ENCODE data around the gene CXADR. TPM values are rescaled to one million over a fixed set of nuclear protein-coding genes. Genes with fewer than 3 reads are reported as not detected.

The CXADR gene
- total RNA-seq, 2 donors from 2014 or later = 0.37 to 0.76 TPM

- Mint-ChIP-seq H3K36me3 (ENCODE audit: low read depth) (no peaks in the 10 kb centered on the region), H3K27ac (no peak overlapping the region), H3K9me3 (no peaks in the 10 kb centered on the region), H3K4me1 (no peaks in the 10 kb centered on the region), H3K27me3 (peaks cover 11% of the 10 kb centered on the region), H3K4me3 (no peak overlapping the region)
- ATAC-seq (replicated peaks) = no peak
Measured at GRCh38 chr21:17578162-17578561, 65.3 kb downstream of the CXADR start.

- Mint-ChIP-seq H3K9me3 (no peaks in the 10 kb centered on the region), H3K4me3 (no peak overlapping the region)
Measured at GRCh38 chr21:17578876-17579275, 66.0 kb downstream of the CXADR start.

GRCh38 chr21:17580319-17580718 lies 67.5 kb downstream of the CXADR start:
- no peaks in the 10 kb centered on the region for H3K9me3 Mint-ChIP-seq
- no peak for ATAC-seq (replicated peaks)
- no peak overlapping the region for H3K4me3 Mint-ChIP-seq

More at GRCh38 chr21:17578876-17579275, 66.0 kb downstream of the CXADR start:
- Mint-ChIP-seq H3K27me3 (peaks cover 11% of the 10 kb centered on the region), H3K4me1 (no peaks in the 10 kb centered on the region), H3K27ac (no peak overlapping the region), H3K36me3 (ENCODE audit: low read depth) (no peaks in the 10 kb centered on the region)
- no peak for ATAC-seq (replicated peaks)

GRCh38 chr21:17583898-17584297 lies 71.1 kb downstream of the CXADR start:
- no peak overlapping the region for H3K4me3 Mint-ChIP-seq
- ATAC-seq (replicated peaks) = no peak
- peaks cover 2% of the 10 kb centered on the region for H3K27me3 Mint-ChIP-seq
- H3K27ac Mint-ChIP-seq = no peak overlapping the region
- no peaks in the 10 kb centered on the region for H3K4me1 Mint-ChIP-seq
- H3K36me3 Mint-ChIP-seq (ENCODE audit: low read depth) = no peaks in the 10 kb centered on the region
- H3K9me3 Mint-ChIP-seq = no peaks in the 10 kb centered on the region

More at GRCh38 chr21:17580319-17580718, 67.5 kb downstream of the CXADR start:
- Mint-ChIP-seq H3K27ac (no peak overlapping the region), H3K27me3 (peaks cover 3% of the 10 kb centered on the region), H3K36me3 (ENCODE audit: low read depth) (no peaks in the 10 kb centered on the region), H3K4me1 (no peaks in the 10 kb centered on the region)

GRCh38 chr21:17585875-17586450 lies 73.1 kb downstream of the CXADR start:
- ATAC-seq (replicated peaks) = no peak
- Mint-ChIP-seq H3K4me3 (no peak overlapping the region), H3K27me3 (no peaks in the 10 kb centered on the region), H3K4me1 (no peaks in the 10 kb centered on the region), H3K36me3 (ENCODE audit: low read depth) (no peaks in the 10 kb centered on the region), H3K27ac (no peak overlapping the region), H3K9me3 (no peaks in the 10 kb centered on the region)

- no peak overlapping the region for H3K27ac Mint-ChIP-seq
- no peaks in the 10 kb centered on the region for H3K27me3 Mint-ChIP-seq
- no peaks in the 10 kb centered on the region for H3K4me1 Mint-ChIP-seq
- H3K36me3 Mint-ChIP-seq (ENCODE audit: low read depth) = peaks cover 39% of the 10 kb centered on the region
- no peak for ATAC-seq (replicated peaks)
- H3K9me3 Mint-ChIP-seq = no peaks in the 10 kb centered on the region
- no peak overlapping the region for H3K4me3 Mint-ChIP-seq
Measured at GRCh38 chr21:17590430-17590829, 77.6 kb downstream of the CXADR start.

- Mint-ChIP-seq H3K36me3 (ENCODE audit: low read depth) (peaks cover 100% of the 10 kb centered on the region), H3K27me3 (no peaks in the 10 kb centered on the region), H3K27ac (no peak overlapping the region), H3K4me3 (no peak overlapping the region), H3K4me1 (peaks cover under 1% of the 10 kb centered on the region), H3K9me3 (no peaks in the 10 kb centered on the region)
- ATAC-seq (replicated peaks) = no peak
Measured at GRCh38 chr21:17597680-17598079, 84.8 kb downstream of the CXADR start.

GRCh38 chr21:17598437-17598836 lies 85.6 kb downstream of the CXADR start:
- Mint-ChIP-seq H3K27ac (no peak overlapping the region), H3K36me3 (ENCODE audit: low read depth) (peaks cover 100% of the 10 kb centered on the region)
- no peak for ATAC-seq (replicated peaks)

GRCh38 chr21:17602874-17603273 lies 90.0 kb downstream of the CXADR start:
- Mint-ChIP-seq H3K27ac (no peak overlapping the region), H3K4me1 (peaks cover 11% of the 10 kb centered on the region), H3K36me3 (ENCODE audit: low read depth) (peaks cover 100% of the 10 kb centered on the region), H3K9me3 (no peaks in the 10 kb centered on the region), H3K27me3 (no peaks in the 10 kb centered on the region), H3K4me3 (no peak overlapping the region)
- ATAC-seq (replicated peaks) = peak; percentile 59

More at GRCh38 chr21:17598437-17598836, 85.6 kb downstream of the CXADR start:
- Mint-ChIP-seq H3K4me1 (peaks cover 6% of the 10 kb centered on the region), H3K4me3 (no peak overlapping the region), H3K9me3 (no peaks in the 10 kb centered on the region), H3K27me3 (no peaks in the 10 kb centered on the region)

GRCh38 chr21:17607684-17608083 lies 94.8 kb downstream of the CXADR start:
- no peaks in the 10 kb centered on the region for H3K9me3 Mint-ChIP-seq
- no peak overlapping the region for H3K27ac Mint-ChIP-seq
- H3K27me3 Mint-ChIP-seq = no peaks in the 10 kb centered on the region
- no peak for ATAC-seq (replicated peaks)
- peaks cover 92% of the 10 kb centered on the region for H3K36me3 Mint-ChIP-seq (ENCODE audit: low read depth)
- peak overlapping the region; percentile 4 for H3K4me3 Mint-ChIP-seq
- peaks cover 27% of the 10 kb centered on the region for H3K4me1 Mint-ChIP-seq

- no peak for ATAC-seq (replicated peaks)
- H3K36me3 Mint-ChIP-seq (ENCODE audit: low read depth) = peaks cover 72% of the 10 kb centered on the region
- H3K27ac Mint-ChIP-seq = no peak overlapping the region
- H3K27me3 Mint-ChIP-seq = no peaks in the 10 kb centered on the region
- peak overlapping the region; percentile 91 for H3K4me3 Mint-ChIP-seq
- peaks cover 16% of the 10 kb centered on the region for H3K4me1 Mint-ChIP-seq
- no peaks in the 10 kb centered on the region for H3K9me3 Mint-ChIP-seq
Measured at GRCh38 chr21:17609681-17610080, 96.8 kb downstream of the CXADR start.

- Mint-ChIP-seq H3K36me3 (ENCODE audit: low read depth) (peaks cover 60% of the 10 kb centered on the region), H3K4me3 (peak overlapping the region; percentile 91), H3K4me1 (peaks cover 16% of the 10 kb centered on the region), H3K9me3 (no peaks in the 10 kb centered on the region), H3K27ac (peak overlapping the region; percentile 95), H3K27me3 (no peaks in the 10 kb centered on the region)
- no peak for ATAC-seq (replicated peaks)
Measured at GRCh38 chr21:17610911-17611310, 98.1 kb downstream of the CXADR start.

GRCh38 chr21:17611414-17612022 lies 98.7 kb downstream of the CXADR start:
- peaks cover 16% of the 10 kb centered on the region for H3K4me1 Mint-ChIP-seq
- peak; percentile 77 for ATAC-seq (replicated peaks)
- H3K36me3 Mint-ChIP-seq (ENCODE audit: low read depth) = peaks cover 53% of the 10 kb centered on the region
- H3K9me3 Mint-ChIP-seq = no peaks in the 10 kb centered on the region
- H3K27me3 Mint-ChIP-seq = no peaks in the 10 kb centered on the region
- peak overlapping the region; percentile 95 for H3K27ac Mint-ChIP-seq
- peak overlapping the region; percentile 91 for H3K4me3 Mint-ChIP-seq

GRCh38 chr21:17612023-17612564 lies 99.3 kb downstream of the CXADR start:
- H3K27me3 Mint-ChIP-seq = no peaks in the 10 kb centered on the region
- H3K9me3 Mint-ChIP-seq = no peaks in the 10 kb centered on the region
- peak; percentile 15 for ATAC-seq (replicated peaks)
- H3K4me3 Mint-ChIP-seq = peak overlapping the region; percentile 91
- peak overlapping the region; percentile 95 for H3K27ac Mint-ChIP-seq
- peaks cover 48% of the 10 kb centered on the region for H3K36me3 Mint-ChIP-seq (ENCODE audit: low read depth)
- peaks cover 16% of the 10 kb centered on the region for H3K4me1 Mint-ChIP-seq

GRCh38 chr21:17612565-17613241 lies 99.9 kb downstream of the CXADR start, which contains the start of gene BTG3:
BTG3 (minus strand) TSS chr21:17612901; CDS start chr21:17609144, 3,757 bp downstream.
- H3K36me3 Mint-ChIP-seq (ENCODE audit: low read depth) = peaks cover 42% of the 10 kb centered on the region
- peak; percentile 79 for ATAC-seq (replicated peaks)
- H3K4me3 Mint-ChIP-seq = peak within 1 kb of the TSS; percentile 91
- H3K27me3 Mint-ChIP-seq = no peaks in the 10 kb centered on the region
- H3K9me3 Mint-ChIP-seq = no peaks in the 10 kb centered on the region
- H3K4me1 Mint-ChIP-seq = peaks cover 16% of the 10 kb centered on the region
- H3K27ac Mint-ChIP-seq = peak within 1 kb of the TSS; percentile 95
